ENCODE results near the gene MEIS2.
A peak's percentile ranks its signal among the peaks of the same experiment; 100 is the strongest.

The MEIS2 gene

GRCh38 chr15:37037850-37038715 lies 62.3 kb downstream of the MEIS2 start:
- DNase-seq: no peak

- DNase-seq: no peak
Measured at GRCh38 chr15:37037071-37037655, 63.2 kb downstream of the MEIS2 start.

- DNase-seq: no peak
Measured at GRCh38 chr15:37034835-37035748, 65.3 kb downstream of the MEIS2 start.

- DNase-seq: no peak
Measured at GRCh38 chr15:37034392-37034791, 66.0 kb downstream of the MEIS2 start.

- DNase-seq: no peak
Measured at GRCh38 chr15:37032091-37032775, 68.1 kb downstream of the MEIS2 start.

- DNase-seq: no peak
Measured at GRCh38 chr15:37031198-37031597, 69.2 kb downstream of the MEIS2 start.

GRCh38 chr15:37028625-37029296 lies 71.6 kb downstream of the MEIS2 start:
- DNase-seq: no peak

- no peak for DNase-seq
Measured at GRCh38 chr15:37020852-37021251, 79.5 kb downstream of the MEIS2 start.

- DNase-seq: no peak
Measured at GRCh38 chr15:37019479-37020433, 80.6 kb downstream of the MEIS2 start.

- no peak for DNase-seq
Measured at GRCh38 chr15:37017031-37017625, 83.2 kb downstream of the MEIS2 start.

GRCh38 chr15:37016231-37016630 lies 84.1 kb downstream of the MEIS2 start:
- DNase-seq: peak; percentile 37

- no peak for DNase-seq
Measured at GRCh38 chr15:37015451-37015850, 84.9 kb downstream of the MEIS2 start.

- DNase-seq: no peak
Measured at GRCh38 chr15:37015035-37015434, 85.3 kb downstream of the MEIS2 start.

GRCh38 chr15:37014566-37014965 lies 85.8 kb downstream of the MEIS2 start:
- no peak for DNase-seq

GRCh38 chr15:37014137-37014536 lies 86.2 kb downstream of the MEIS2 start:
- no peak for DNase-seq

GRCh38 chr15:37010595-37010994 lies 89.8 kb downstream of the MEIS2 start:
- DNase-seq: no peak

- no peak for DNase-seq
Measured at GRCh38 chr15:37009288-37009687, 91.1 kb downstream of the MEIS2 start.

GRCh38 chr15:37008205-37008604 lies 92.1 kb downstream of the MEIS2 start:
- no peak for DNase-seq

GRCh38 chr15:37007301-37007700 lies 93.0 kb downstream of the MEIS2 start:
- no peak for DNase-seq

- no peak for DNase-seq
Measured at GRCh38 chr15:37004981-37005735, 95.2 kb downstream of the MEIS2 start.
